Central memory CD4-positive, alpha-beta T cell (primary cell): ENCODE measurements around the gene PLA2G2D.

Experiments
- DNase-seq: peaks from one replicate; pipeline ENCODE4 v3.0.0; 2022
- total RNA-seq, 3 experiments: gene quantifications; one replicate each; lab custom pipeline; 2026; lab: John Stamatoyannopoulos, UW

The PLA2G2D gene, protein sequence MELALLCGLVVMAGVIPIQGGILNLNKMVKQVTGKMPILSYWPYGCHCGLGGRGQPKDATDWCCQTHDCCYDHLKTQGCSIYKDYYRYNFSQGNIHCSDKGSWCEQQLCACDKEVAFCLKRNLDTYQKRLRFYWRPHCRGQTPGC
- total RNA-seq, result 0 reads per million in 3 experiments

DNA sequence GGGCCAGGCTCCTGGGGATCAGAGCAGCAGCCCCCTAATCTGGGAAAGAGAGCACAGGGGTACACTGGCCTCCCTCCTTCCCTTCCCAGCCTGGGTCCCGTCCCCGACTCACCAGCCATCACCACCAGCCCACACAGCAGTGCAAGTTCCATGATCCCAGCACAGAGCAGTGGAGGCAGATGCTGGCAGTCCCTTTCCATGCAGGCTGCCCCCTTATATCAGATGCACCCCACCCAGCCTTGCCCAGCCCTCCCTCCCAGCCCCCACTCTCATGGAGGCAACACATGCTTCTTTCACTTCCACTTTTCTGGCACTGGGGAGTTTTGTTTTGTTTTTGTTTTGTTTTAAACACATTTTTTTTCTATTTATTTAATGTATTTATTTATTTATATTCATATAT, at the start of gene PLA2G2D:
Gene PLA2G2D, minus strand, starts transcription at position 190 of the 400 bp plus-strand sequence. Its CDS starts 38 bp downstream, at position 152.
- no peak for DNase-seq

GRCh38 chr1:20168564-20169491, 49.5 kb upstream of the PLA2G2D start:
- no peak for DNase-seq

DNA sequence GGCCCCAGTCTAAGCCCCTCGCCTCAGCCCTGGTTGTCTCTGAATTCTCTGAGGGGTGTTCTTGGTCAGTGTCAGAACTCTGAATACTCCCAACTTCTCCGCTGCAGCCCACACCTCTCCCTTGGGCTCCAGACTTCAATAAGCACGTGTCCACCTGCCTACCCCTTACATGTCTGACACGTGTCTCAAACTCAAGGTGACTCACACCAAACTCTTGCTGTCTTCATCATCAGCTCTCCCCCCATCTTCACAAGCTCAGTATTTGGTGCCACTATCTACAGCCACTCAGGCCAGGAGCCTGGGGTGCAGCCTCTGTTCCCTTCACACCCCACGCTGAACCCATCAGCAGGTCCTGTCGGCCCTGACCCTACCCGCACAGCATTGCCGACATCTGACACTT, 47.8 kb upstream of the PLA2G2D start:
- DNase-seq, result no peak

- DNase-seq, result no peak
Observed at GRCh38 chr1:20166051-20166450, 46.7 kb upstream of the PLA2G2D start.

DNA sequence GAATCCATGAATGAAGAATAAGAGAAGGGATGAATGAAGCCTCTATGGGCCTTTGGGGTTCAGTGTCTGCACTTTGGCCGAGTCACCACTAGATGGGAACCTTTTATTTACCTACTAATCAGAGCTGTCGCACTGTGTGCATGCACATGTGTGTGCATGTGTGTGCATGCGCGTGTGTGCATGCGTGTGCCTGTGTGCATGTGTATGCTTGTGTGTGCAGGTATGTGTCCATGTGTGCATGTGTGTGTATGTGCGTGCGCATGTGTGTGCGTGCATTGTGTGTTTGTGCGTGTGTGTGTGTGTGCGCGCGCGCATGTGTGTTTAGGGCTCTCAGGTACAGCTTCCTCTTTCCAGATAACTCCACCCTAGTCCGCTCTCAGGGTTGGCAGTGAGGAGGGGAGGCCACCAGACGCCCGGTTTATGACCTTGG, 46.2 kb upstream of the PLA2G2D start:
- no peak for DNase-seq

- DNase-seq, result no peak
Observed at GRCh38 chr1:20164694-20165202, 45.4 kb upstream of the PLA2G2D start.

GRCh38 chr1:20160034-20160433, 40.7 kb upstream of the PLA2G2D start:
- DNase-seq, result no peak

DNA sequence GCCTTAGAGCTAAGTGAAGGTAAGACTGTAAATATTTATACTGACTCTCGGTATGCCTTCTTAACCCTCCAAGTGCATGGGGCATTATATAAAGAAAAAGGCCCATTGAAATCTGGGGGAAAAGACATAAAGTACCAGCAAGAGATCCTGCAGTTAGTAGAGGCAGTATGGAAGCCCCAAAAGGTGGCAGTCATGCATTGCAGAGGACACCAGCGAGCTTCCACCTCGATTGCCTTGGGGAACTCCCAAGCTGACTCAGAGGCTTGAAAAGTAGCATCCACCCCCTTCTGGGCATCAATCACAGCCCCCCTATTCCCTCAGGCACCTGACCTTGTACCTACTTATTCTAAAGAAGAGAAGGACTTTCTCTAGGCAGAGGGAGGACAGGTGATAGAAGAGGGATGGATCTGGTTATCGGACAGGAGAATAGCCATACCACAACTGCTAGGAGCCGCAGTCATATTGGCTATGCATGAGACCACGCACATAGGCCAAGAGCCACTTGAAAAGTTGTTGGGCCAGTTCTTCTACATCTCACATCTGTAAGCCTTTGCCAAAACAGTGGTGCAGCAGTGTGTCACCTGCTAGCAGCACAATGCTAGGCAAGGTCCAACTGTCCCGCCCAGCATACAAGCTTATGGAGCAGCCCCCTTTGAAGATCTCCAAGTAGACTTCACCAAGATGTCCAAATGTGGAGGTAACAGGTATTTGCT, 39.2 kb upstream of the PLA2G2D start:
- DNase-seq, result no peak

DNA sequence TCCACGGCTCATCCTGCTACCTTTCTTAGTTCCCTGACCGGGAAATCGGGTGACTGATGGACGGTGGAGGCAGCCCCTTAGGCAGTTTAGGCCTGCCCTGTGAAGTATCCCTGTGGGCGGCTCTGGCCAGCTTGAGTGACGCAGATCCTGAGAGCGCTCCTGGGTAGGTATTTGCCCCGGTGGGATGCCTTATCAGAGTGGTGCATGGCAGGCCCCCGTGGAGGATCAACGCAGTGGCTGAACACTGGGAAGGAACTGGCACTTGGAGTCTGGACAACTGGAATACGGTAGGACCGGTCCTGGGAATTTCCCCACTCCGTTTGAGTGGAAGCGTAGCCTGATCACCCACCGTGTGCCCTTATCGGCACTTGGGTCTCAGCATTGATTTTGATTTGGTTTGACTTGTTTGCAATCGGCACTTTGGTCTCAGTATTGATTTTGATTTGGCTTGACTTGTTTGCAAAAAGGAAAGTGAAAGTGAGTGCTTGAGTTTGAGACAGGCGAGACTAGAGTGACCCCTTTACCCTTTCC, 35.0 kb upstream of the PLA2G2D start:
- DNase-seq, result no peak

DNA sequence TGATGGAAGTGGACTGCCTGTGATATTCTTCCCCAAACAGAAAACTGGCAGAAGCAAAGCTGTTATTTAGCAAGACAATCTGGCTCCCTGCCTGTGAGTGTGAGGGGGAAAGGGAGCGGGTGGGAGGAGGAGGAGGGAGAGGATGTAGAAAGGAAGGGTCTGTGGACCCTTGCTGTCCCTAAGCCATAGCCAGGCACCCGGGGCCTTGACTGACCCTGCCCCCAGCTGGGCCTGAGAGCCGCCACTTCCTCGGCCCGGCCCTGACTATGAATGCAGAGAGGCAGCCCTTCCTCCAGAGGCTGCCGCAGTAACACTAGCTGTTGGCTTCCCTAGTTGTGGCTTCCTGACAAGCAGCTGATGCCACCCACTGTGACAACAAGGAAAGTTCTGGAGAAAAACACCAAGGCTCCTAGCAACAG, 33.7 kb upstream of the PLA2G2D start:
- DNase-seq, result no peak

GRCh38 chr1:20152599-20152930, 33.2 kb upstream of the PLA2G2D start:
- no peak for DNase-seq

GRCh38 chr1:20151906-20152598, 32.7 kb upstream of the PLA2G2D start:
- peak; percentile 65 for DNase-seq

GRCh38 chr1:20150969-20151368, 31.6 kb upstream of the PLA2G2D start:
- no peak for DNase-seq

DNA sequence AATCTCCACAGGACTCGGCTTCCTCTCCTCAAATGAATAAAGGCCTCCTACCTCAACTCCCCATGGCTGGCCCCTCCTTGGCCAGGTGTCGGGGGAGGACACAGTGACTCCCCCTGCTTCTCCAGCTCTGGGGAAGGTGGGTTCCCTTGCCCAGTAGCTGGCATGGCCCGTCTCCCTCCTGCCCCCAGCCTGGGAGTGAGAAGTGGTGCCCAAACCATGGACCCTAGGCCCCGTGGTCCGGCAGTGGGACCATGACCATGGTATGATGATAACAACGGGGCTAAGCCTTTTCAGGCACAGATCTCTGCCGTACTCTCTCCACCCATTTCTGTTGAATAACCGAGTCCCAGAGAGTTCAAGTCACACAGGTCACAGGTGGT, 31.0 kb upstream of the PLA2G2D start:
- DNase-seq, result no peak

GRCh38 chr1:20149601-20150325, 30.4 kb upstream of the PLA2G2D start:
- no peak for DNase-seq

GRCh38 chr1:20148571-20149500, 29.5 kb upstream of the PLA2G2D start:
- DNase-seq, result no peak

- DNase-seq, result no peak
Observed at GRCh38 chr1:20147846-20148570, 28.7 kb upstream of the PLA2G2D start.

DNA sequence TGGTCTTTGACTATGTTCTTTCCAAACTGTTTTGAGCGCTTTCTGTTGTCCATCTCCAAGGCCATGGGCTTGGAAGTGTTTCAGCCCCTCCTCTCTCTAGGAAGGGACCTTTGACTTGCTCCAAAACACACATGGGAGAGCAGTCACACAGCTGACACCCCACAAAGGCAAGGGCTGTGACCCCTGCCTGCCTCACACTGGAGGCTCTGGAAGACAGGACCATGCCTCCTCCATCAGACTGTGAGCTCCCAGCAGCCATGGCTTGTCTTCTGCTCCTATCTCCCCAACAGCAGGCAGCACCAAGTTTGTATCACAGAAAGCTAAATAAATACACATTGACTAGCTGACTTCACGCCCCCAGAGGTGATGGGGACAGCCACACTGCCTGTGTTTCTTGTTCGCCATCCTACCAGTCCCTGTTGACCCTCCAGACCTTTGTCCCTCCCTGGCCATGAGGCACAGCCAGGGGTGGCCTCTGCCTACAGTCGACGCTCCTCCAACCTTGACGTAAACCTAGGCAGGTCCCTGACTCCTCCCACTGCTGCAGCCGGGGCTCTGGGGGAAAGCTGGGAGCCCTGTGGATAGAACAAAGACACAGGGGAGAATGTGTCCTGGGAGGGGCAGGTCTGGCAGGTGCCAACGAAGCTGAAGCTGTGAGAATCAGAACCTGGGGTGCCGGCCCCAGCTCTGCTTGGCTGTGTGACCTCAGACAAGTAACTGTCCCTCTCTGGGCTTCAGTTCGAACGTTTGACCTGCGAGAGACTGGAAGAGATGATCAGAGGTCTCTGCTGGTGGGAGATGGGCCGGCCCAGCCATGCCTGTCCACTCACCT, 24.6 kb upstream of the PLA2G2D start:
- DNase-seq, result no peak

- DNase-seq, result no peak
Observed at GRCh38 chr1:20143318-20143717, 24.0 kb upstream of the PLA2G2D start.
